Activated CD8-positive, alpha-beta memory T cell treated with anti-CD3 and anti-CD28 coated beads for 36 hours (primary cell): Measurements from ENCODE around the gene PAIP2B. TPM values are rescaled to one million over a fixed set of nuclear protein-coding genes. Genes with fewer than 3 reads are reported as not detected.

Experiments
- CTCF ChIA-PET: fragments of 350-600 bp; sonication (Branson Sonifier 250); formaldehyde crosslinking; loops from one replicate; lab custom pipeline; 2021; ENCODE audit warnings: antibody characterized with exemption; lab: Charles Lee
- POLR2A ChIA-PET: fragments of 350-600 bp; sonication (Branson Sonifier 250); formaldehyde crosslinking; loops from one replicate; lab custom pipeline; 2021; ENCODE audit warnings: antibody characterized with exemption; lab: Charles Lee
- total RNA-seq, 2 experiments: library from RNA; stranded (reverse); gene quantifications; one replicate each; pipeline ENCODE4 v1.2.3, GENCODE V29; 2021

Gene PAIP2B
- total RNA-seq, 2 experiments from 2014 or later: 1.7 to 1.9 TPM

GRCh38 chr2:71166812-71167211 is 60.1 kb downstream of the PAIP2B start:
- CTCF ChIA-PET: interaction anchor here (0.6 kb wide), 1 partner anchor 346 kb away, joined by 3 read pairs; no protein-coding TSS in a partner anchor
- POLR2A ChIA-PET: no interaction called here

GRCh38 chr2:71157124-71157793 is 69.6 kb downstream of the PAIP2B start:
- POLR2A ChIA-PET: no interaction called here

GRCh38 chr2:71156573-71156972 is 70.3 kb downstream of the PAIP2B start:
- ChIA-PET POLR2A (no interaction called here), CTCF (interaction anchor here (1.3 to 1.7 kb wide), 2 partner anchors 20 to 143 kb away, joined by 3 read pairs; no protein-coding TSS in a partner anchor)

More at GRCh38 chr2:71157124-71157793, 69.6 kb downstream of the PAIP2B start:
- CTCF ChIA-PET: interaction anchor here (0.7 to 1.7 kb wide), 3 partner anchors 13 to 143 kb away, joined by 3 read pairs; no protein-coding TSS in a partner anchor

GRCh38 chr2:71155846-71156245 is 71.1 kb downstream of the PAIP2B start:
- POLR2A ChIA-PET: no interaction called here
- CTCF ChIA-PET: interaction anchor here (0.6 kb wide), 2 partner anchors 114 to 373 kb away, joined by 3 read pairs; no protein-coding TSS in a partner anchor

GRCh38 chr2:71154798-71155197 is 72.1 kb downstream of the PAIP2B start:
- CTCF ChIA-PET: no interaction called here
- POLR2A ChIA-PET: no interaction called here

- ChIA-PET POLR2A (no interaction called here), CTCF (no interaction called here)
Observed at GRCh38 chr2:71154279-71154678, 72.6 kb downstream of the PAIP2B start.

- ChIA-PET POLR2A (no interaction called here), CTCF (no interaction called here)
Observed at GRCh38 chr2:71153585-71154224, 73.2 kb downstream of the PAIP2B start.

- ChIA-PET POLR2A (no interaction called here), CTCF (no interaction called here)
Observed at GRCh38 chr2:71151620-71152019, 75.3 kb downstream of the PAIP2B start.

GRCh38 chr2:71150082-71150816 is 76.7 kb downstream of the PAIP2B start:
- CTCF ChIA-PET: interaction anchor here (1.2 kb wide), 1 partner anchor 19 kb away, joined by 3 read pairs; no protein-coding TSS in a partner anchor
- POLR2A ChIA-PET: no interaction called here

- ChIA-PET POLR2A (no interaction called here), CTCF (interaction anchor here (1.2 kb wide), 1 partner anchor 362 kb away, joined by 3 read pairs; no protein-coding TSS in a partner anchor)
Observed at GRCh38 chr2:71148506-71149063, 78.3 kb downstream of the PAIP2B start.

- POLR2A ChIA-PET: no interaction called here
- CTCF ChIA-PET: interaction anchor here (1.0 kb wide), 1 partner anchor 13 kb away, joined by 3 read pairs; no protein-coding TSS in a partner anchor
Observed at GRCh38 chr2:71143782-71144181, 83.1 kb downstream of the PAIP2B start.

- ChIA-PET CTCF (no interaction called here), POLR2A (no interaction called here)
Observed at GRCh38 chr2:71136174-71136573, 90.7 kb downstream of the PAIP2B start.

GRCh38 chr2:71133603-71134002 is 93.3 kb downstream of the PAIP2B start:
- ChIA-PET CTCF (no interaction called here), POLR2A (no interaction called here)

Other genes starting within 250 kb of the PAIP2B start
- gene ANKRD53, start 248.5 kb downstream of the PAIP2B start, total RNA-seq: not detected
- 10 to 100 TPM; 90.2 to 90.7 TPM for gene TEX261, start 232.2 kb downstream of the PAIP2B start, total RNA-seq
- gene NAGK, start 158.5 kb downstream of the PAIP2B start, total RNA-seq: 10 to 100 TPM; 58.9 to 67.9 TPM
- gene MCEE, start 96.9 kb downstream of the PAIP2B start, total RNA-seq: 10 to 100 TPM; 12.4 to 13.7 TPM
- gene MPHOSPH10, start 96.5 kb downstream of the PAIP2B start, total RNA-seq: 10 to 100 TPM; 58.9 to 63.9 TPM
- gene ZNF638, start 104.7 kb upstream of the PAIP2B start, total RNA-seq: 10 to 100 TPM; 75.8 to 76.0 TPM
- 1 to 10 TPM; 4.8 to 5.8 TPM for gene DYSF, start 226.5 kb upstream of the PAIP2B start, total RNA-seq